Prostate gland (tissue), 2 donors: ENCODE results near the gene ROBO4.

ENCODE experiments used
- POLR2A ChIP-seq: fragments of 450-650 bp; IDR thresholded peaks from one replicate; pipeline ENCODE4 v1.6.1; 2016; ENCODE audit warnings: antibody characterized with exemption, mild to moderate bottlenecking
- POLR2AphosphoS5 ChIP-seq: sonication (generic); formaldehyde crosslinking; IDR thresholded peaks from one replicate; pipeline ENCODE4 v1.6.1; 2017; ENCODE audit warnings: antibody characterized with exemption
- TF ChIP-seq, protein P1 (sequence below), 4 experiments: fragments of 200-600 bp in 2 of 4; fragments of 450-650 bp in 2 of 4; sonication (generic) in 2 of 4; IDR thresholded peaks; 1 replicate in 3 of 4; 2 replicates in 1 of 4; pipeline ENCODE4 v1.5.1; 2016 to 2019; ENCODE audit warnings: antibody characterized with exemption in 4 of 4, mild to moderate bottlenecking in 2 of 4, moderate library complexity in 2 of 4

DNA sequence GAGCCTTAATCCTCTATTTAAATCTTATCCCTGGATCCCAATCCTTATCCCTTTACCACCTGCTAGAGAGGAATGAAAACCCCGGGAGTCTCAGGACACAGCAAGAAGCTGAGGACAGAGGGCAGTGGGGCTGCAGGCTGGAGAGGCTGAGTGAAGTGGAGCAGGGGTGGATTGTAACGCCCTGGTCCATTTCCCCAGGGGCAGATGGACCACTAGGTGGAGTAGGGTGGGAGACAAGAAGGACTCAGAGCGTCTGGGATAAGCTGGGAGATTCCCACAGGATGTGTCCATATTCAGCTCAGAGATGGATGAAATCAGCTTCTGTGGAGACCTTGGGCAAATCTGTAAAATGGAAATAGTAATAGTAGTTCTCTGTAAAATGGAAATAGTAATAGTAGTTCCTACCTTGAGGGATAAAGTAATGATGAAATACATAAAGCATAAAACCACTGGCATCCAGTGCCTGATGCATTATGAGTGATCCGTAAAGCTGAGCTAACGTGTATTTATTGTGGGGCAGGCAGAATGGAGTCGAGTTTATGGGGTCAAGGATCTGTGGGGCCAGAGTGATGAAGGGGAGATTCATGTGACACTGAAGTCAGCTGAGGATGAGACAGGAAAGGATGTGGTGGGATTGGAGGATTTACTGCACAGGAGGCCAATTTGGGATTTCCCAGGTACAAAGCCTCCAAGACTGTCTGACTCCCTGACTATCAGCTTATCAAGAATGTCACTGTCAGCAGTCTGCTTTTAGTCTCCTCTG, 1.9 kb upstream of the ROBO4 start:
- TF ChIP-seq, protein P1, sequence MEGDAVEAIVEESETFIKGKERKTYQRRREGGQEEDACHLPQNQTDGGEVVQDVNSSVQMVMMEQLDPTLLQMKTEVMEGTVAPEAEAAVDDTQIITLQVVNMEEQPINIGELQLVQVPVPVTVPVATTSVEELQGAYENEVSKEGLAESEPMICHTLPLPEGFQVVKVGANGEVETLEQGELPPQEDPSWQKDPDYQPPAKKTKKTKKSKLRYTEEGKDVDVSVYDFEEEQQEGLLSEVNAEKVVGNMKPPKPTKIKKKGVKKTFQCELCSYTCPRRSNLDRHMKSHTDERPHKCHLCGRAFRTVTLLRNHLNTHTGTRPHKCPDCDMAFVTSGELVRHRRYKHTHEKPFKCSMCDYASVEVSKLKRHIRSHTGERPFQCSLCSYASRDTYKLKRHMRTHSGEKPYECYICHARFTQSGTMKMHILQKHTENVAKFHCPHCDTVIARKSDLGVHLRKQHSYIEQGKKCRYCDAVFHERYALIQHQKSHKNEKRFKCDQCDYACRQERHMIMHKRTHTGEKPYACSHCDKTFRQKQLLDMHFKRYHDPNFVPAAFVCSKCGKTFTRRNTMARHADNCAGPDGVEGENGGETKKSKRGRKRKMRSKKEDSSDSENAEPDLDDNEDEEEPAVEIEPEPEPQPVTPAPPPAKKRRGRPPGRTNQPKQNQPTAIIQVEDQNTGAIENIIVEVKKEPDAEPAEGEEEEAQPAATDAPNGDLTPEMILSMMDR (IDR thresholded peaks at IDR 0.05): no peak
- no peak for TF ChIP-seq POLR2A
- no peak for TF ChIP-seq POLR2AphosphoS5
